ENCODE results near the gene OR4D9. TPM values are rescaled to one million over a fixed set of nuclear protein-coding genes. Genes with fewer than 3 reads are reported as not detected.
"Not testable (repeated sequence)": the region's sequence is repeated elsewhere in the genome, so short reads cannot be mapped to it uniquely, and the experiment has no call there.

Gene OR4D9
- not detected in 2 replicates for total RNA-seq

GRCh38 chr11:59510941-59511589, at the start of gene OR4D9:
TSS of gene OR4D9 (plus strand) at chr11:59511539. CDS start at chr11:59514913, 3,374 bp downstream.
- Mint-ChIP-seq H3K36me3 (ENCODE audit: low read depth) (no peaks in the 10 kb centered on the region), H3K4me1 (ENCODE audit: low read depth) (peaks cover 10% of the 10 kb centered on the region), H3K4me3 (ENCODE audit: low read depth) (no peak within 1 kb of the TSS), H3K9me3 (no peaks in the 10 kb centered on the region), H3K27ac (no peak within 1 kb of the TSS), H3K27me3 (ENCODE audit: low read depth) (peaks cover 3% of the 10 kb centered on the region)
- intact Hi-C loops (cut with micrococcal nuclease): no loop called here
- no peak for DNase-seq (ENCODE audit: low spot score)

DNA sequence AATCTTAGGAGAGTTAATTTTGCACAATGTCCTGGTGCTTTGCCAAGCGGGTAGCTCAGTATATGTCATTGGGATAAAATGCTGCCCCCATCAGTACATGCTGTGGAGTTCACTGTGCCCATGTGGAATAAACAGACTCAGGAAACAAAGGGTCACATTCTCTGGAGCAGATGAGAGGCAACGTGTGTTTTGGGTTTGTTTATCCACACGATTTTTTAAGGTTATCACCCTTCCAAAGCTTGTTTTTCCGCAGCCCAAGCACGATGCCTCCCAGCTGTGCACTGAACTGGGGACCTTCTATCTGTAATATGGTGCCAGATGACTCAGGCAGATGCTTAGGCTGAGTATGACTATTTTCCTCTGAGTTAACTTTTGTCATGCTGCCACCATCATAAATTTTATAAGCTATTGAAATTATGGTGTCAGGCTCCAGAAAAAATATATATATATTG, 48.1 kb upstream of the OR4D9 start:
- Mint-ChIP-seq H3K27ac (no peak overlapping the region), H3K36me3 (ENCODE audit: low read depth) (no peaks in the 10 kb centered on the region), H3K4me3 (ENCODE audit: low read depth) (no peak overlapping the region), H3K9me3 (no peaks in the 10 kb centered on the region), H3K27me3 (ENCODE audit: low read depth) (no peaks in the 10 kb centered on the region), H3K4me1 (ENCODE audit: low read depth) (no peaks in the 10 kb centered on the region)
- DNase-seq (ENCODE audit: low spot score): no peak
- intact Hi-C loops (cut with micrococcal nuclease): no loop called here

DNA sequence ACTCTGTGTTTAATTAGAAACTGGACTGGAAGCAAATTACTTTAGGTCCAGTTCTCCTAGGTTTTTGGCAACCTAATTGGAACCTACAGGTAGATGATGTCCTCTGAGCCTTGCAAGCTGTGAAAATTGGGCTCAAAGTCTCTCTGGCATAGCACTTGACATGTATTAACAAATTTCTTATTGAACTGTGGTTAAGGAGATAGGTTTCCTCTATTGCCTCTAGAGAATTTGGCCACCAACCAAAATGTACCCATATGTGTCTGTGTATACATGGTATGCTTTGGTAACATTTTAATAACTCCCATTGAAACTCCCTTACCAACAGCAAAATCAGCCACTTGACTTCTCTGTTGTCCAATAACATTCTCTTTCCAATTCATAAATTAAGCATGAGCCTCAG, 38.3 kb upstream of the OR4D9 start, which contains the start of gene OR4D10:
OR4D10 (plus strand) TSS at position 301 of the 400 bp plus-strand sequence. CDS start 4,115 bp downstream, outside the sequence.
- Mint-ChIP-seq H3K4me3 (ENCODE audit: low read depth) (no peak within 1 kb of the TSS), H3K9me3 (no peaks in the 10 kb centered on the region), H3K36me3 (ENCODE audit: low read depth) (no peaks in the 10 kb centered on the region), H3K4me1 (ENCODE audit: low read depth) (no peaks in the 10 kb centered on the region), H3K27ac (no peak within 1 kb of the TSS), H3K27me3 (ENCODE audit: low read depth) (peaks cover 3% of the 10 kb centered on the region)
- no peak for DNase-seq (ENCODE audit: low spot score)
- intact Hi-C loops (cut with micrococcal nuclease): no loop called here

GRCh38 chr11:59475176-59475575, 36.2 kb upstream of the OR4D9 start:
- intact Hi-C loops (cut with micrococcal nuclease): no loop called here
- peaks cover 4% of the 10 kb centered on the region for H3K27me3 Mint-ChIP-seq (ENCODE audit: low read depth)
- no peaks in the 10 kb centered on the region for H3K9me3 Mint-ChIP-seq
- H3K4me1 Mint-ChIP-seq (ENCODE audit: low read depth): no peaks in the 10 kb centered on the region
- no peak for DNase-seq (ENCODE audit: low spot score)
- H3K4me3 Mint-ChIP-seq (ENCODE audit: low read depth): no peak overlapping the region
- no peak overlapping the region for H3K27ac Mint-ChIP-seq
- H3K36me3 Mint-ChIP-seq (ENCODE audit: low read depth): no peaks in the 10 kb centered on the region

DNA sequence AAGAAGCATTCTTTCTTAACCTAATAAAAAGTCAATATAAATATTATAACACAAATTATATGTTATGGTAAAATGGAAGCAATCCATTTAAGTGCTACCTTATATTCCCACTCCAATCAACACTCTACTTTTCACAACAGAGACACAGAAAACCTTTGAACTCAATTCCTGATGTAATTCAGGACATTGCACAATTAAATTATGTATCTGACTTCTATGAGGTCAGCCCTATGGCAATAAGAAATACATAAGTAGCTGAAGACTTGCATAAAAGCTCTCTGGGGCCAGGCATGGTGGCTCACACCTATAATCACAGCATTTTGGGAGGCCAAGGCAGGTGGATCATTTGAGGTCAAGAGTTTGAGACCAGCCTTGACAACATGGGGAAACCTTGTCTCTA, 31.4 kb upstream of the OR4D9 start:
- peaks cover 4% of the 10 kb centered on the region for H3K27me3 Mint-ChIP-seq (ENCODE audit: low read depth)
- no peaks in the 10 kb centered on the region for H3K4me1 Mint-ChIP-seq (ENCODE audit: low read depth)
- no peak for DNase-seq (ENCODE audit: low spot score)
- H3K4me3 Mint-ChIP-seq (ENCODE audit: low read depth): no peak overlapping the region
- intact Hi-C loops (cut with micrococcal nuclease): no loop called here
- no peak overlapping the region for H3K27ac Mint-ChIP-seq
- no peaks in the 10 kb centered on the region for H3K9me3 Mint-ChIP-seq
- H3K36me3 Mint-ChIP-seq (ENCODE audit: low read depth): no peaks in the 10 kb centered on the region

GRCh38 chr11:59480359-59480758, 31.0 kb upstream of the OR4D9 start:
- Mint-ChIP-seq H3K27ac (no peak overlapping the region), H3K27me3 (ENCODE audit: low read depth) (peaks cover 4% of the 10 kb centered on the region), H3K36me3 (ENCODE audit: low read depth) (no peaks in the 10 kb centered on the region), H3K4me1 (ENCODE audit: low read depth) (no peaks in the 10 kb centered on the region), H3K9me3 (no peaks in the 10 kb centered on the region), H3K4me3 (ENCODE audit: low read depth) (no peak overlapping the region)
- intact Hi-C loops (cut with micrococcal nuclease): no loop called here
- no peak for DNase-seq (ENCODE audit: low spot score)

GRCh38 chr11:59501931-59502330, 9.4 kb upstream of the OR4D9 start:
- Mint-ChIP-seq H3K9me3 (no peaks in the 10 kb centered on the region), H3K27me3 (ENCODE audit: low read depth) (peaks cover 14% of the 10 kb centered on the region), H3K4me3 (ENCODE audit: low read depth) (no peak overlapping the region), H3K4me1 (ENCODE audit: low read depth) (peaks cover 3% of the 10 kb centered on the region), H3K27ac (no peak overlapping the region), H3K36me3 (ENCODE audit: low read depth) (no peaks in the 10 kb centered on the region)
- DNase-seq (ENCODE audit: low spot score): no peak
- intact Hi-C loops (cut with micrococcal nuclease): no loop called here

- Mint-ChIP-seq H3K27me3 (ENCODE audit: low read depth) (peaks cover 8% of the 10 kb centered on the region), H3K9me3 (no peaks in the 10 kb centered on the region)
- intact Hi-C loops (cut with micrococcal nuclease): no loop called here
These were observed 8.1 kb upstream of the OR4D9 start, which contains the start of gene OR4D11 for GRCh38 chr11:59503276-59503675. TSS of gene OR4D11 (plus strand) at chr11:59503576. CDS start at chr11:59503576, 0 bp downstream.

GRCh38 chr11:59511675-59512074, 336 bp downstream of the OR4D9 start:
- H3K9me3 Mint-ChIP-seq: no peaks in the 10 kb centered on the region
- H3K27me3 Mint-ChIP-seq (ENCODE audit: low read depth): peaks cover 3% of the 10 kb centered on the region
- no peak overlapping the region for H3K4me3 Mint-ChIP-seq (ENCODE audit: low read depth)
- peaks cover 10% of the 10 kb centered on the region for H3K4me1 Mint-ChIP-seq (ENCODE audit: low read depth)
- intact Hi-C loops (cut with micrococcal nuclease): no loop called here
- H3K27ac Mint-ChIP-seq: no peak overlapping the region
- H3K36me3 Mint-ChIP-seq (ENCODE audit: low read depth): no peaks in the 10 kb centered on the region
- no peak for DNase-seq (ENCODE audit: low spot score)

More at GRCh38 chr11:59503276-59503675, 8.1 kb upstream of the OR4D9 start, which contains the start of gene OR4D11:
- H3K4me3 Mint-ChIP-seq (ENCODE audit: low read depth): no peak within 1 kb of the TSS
- no peak for DNase-seq (ENCODE audit: low spot score)
- peaks cover 3% of the 10 kb centered on the region for H3K4me1 Mint-ChIP-seq (ENCODE audit: low read depth)
- no peak within 1 kb of the TSS for H3K27ac Mint-ChIP-seq
- no peaks in the 10 kb centered on the region for H3K36me3 Mint-ChIP-seq (ENCODE audit: low read depth)

- H3K36me3 Mint-ChIP-seq (ENCODE audit: low read depth); DNase-seq (ENCODE audit: low spot score); H3K27ac Mint-ChIP-seq; intact Hi-C loops (cut with micrococcal nuclease); H3K4me3 Mint-ChIP-seq (ENCODE audit: low read depth); H3K4me1 Mint-ChIP-seq (ENCODE audit: low read depth); H3K9me3 Mint-ChIP-seq: not testable (repeated sequence)
- H3K27me3 Mint-ChIP-seq (ENCODE audit: low read depth): peaks cover 18% of the 10 kb centered on the region
These were observed 8.8 kb downstream of the OR4D9 start for GRCh38 chr11:59520139-59520538.

- intact Hi-C loops (cut with micrococcal nuclease): no loop called here
- H3K4me1 Mint-ChIP-seq (ENCODE audit: low read depth): no peaks in the 10 kb centered on the region
- H3K36me3 Mint-ChIP-seq (ENCODE audit: low read depth): no peaks in the 10 kb centered on the region
- H3K27me3 Mint-ChIP-seq (ENCODE audit: low read depth): peaks cover 18% of the 10 kb centered on the region
- no peak overlapping the region for H3K4me3 Mint-ChIP-seq (ENCODE audit: low read depth)
- no peak overlapping the region for H3K27ac Mint-ChIP-seq
- H3K9me3 Mint-ChIP-seq: no peaks in the 10 kb centered on the region
- no peak for DNase-seq (ENCODE audit: low spot score)
These were observed 9.4 kb downstream of the OR4D9 start for GRCh38 chr11:59520741-59521140.

- intact Hi-C loops (cut with micrococcal nuclease): no loop called here
- Mint-ChIP-seq H3K4me1 (ENCODE audit: low read depth) (no peaks in the 10 kb centered on the region), H3K36me3 (ENCODE audit: low read depth) (no peaks in the 10 kb centered on the region), H3K4me3 (ENCODE audit: low read depth) (no peak overlapping the region), H3K27ac (no peak overlapping the region), H3K9me3 (no peaks in the 10 kb centered on the region), H3K27me3 (ENCODE audit: low read depth) (peaks cover 18% of the 10 kb centered on the region)
- no peak for DNase-seq (ENCODE audit: low spot score)
These were observed 12.2 kb downstream of the OR4D9 start for GRCh38 chr11:59523541-59523940.

GRCh38 chr11:59528711-59529110, 17.4 kb downstream of the OR4D9 start:
- no peak for DNase-seq (ENCODE audit: low spot score)
- Mint-ChIP-seq H3K36me3 (ENCODE audit: low read depth) (no peaks in the 10 kb centered on the region), H3K27me3 (ENCODE audit: low read depth) (peaks cover 2% of the 10 kb centered on the region), H3K4me1 (ENCODE audit: low read depth) (no peaks in the 10 kb centered on the region), H3K9me3 (no peaks in the 10 kb centered on the region), H3K27ac (no peak overlapping the region), H3K4me3 (ENCODE audit: low read depth) (no peak overlapping the region)
- intact Hi-C loops (cut with micrococcal nuclease): no loop called here

Data from activated T-helper 2 cell treated with anti-CD3 and anti-CD28 coated beads, Interferon-gamma antibody, Interleukin-2, Interleukin-4, amounts not matched to agents 10 μg/mL and 5 μg/mL and 100 μg/mL, durations not matched to agents 14 hours and 24 hours and 36 hours (primary cell).